NCI-H1092 treated with DMSO at 0.1 percent for 48 hours (cell line): ENCODE data around the gene RPP14.

Source experiments
- DNase-seq: peaks from one replicate; lab custom pipeline; 2025; lab: John Stamatoyannopoulos, UW

Gene RPP14

GRCh38 chr3:58291671-58292338, 14.2 kb upstream of the RPP14 start:
- no peak for DNase-seq

- DNase-seq: no peak
Measured at GRCh38 chr3:58292866-58293265, 13.2 kb upstream of the RPP14 start.

GRCh38 chr3:58293516-58293915, 12.5 kb upstream of the RPP14 start:
- DNase-seq: no peak

GRCh38 chr3:58296269-58296668, 9.8 kb upstream of the RPP14 start:
- DNase-seq: no peak

GRCh38 chr3:58296843-58297242, 9.2 kb upstream of the RPP14 start:
- DNase-seq: no peak

- DNase-seq: no peak
Measured at GRCh38 chr3:58298190-58298589, 7.9 kb upstream of the RPP14 start.

- DNase-seq: no peak
Measured at GRCh38 chr3:58299075-58299474, 7.0 kb upstream of the RPP14 start.

GRCh38 chr3:58299839-58300516, 6.1 kb upstream of the RPP14 start:
- peak; percentile 20 for DNase-seq

- DNase-seq: peak; percentile 2
Measured at GRCh38 chr3:58307639-58308215, 1.7 kb downstream of the RPP14 start.

- no peak for DNase-seq
Measured at GRCh38 chr3:58308728-58309127, 2.7 kb downstream of the RPP14 start.

GRCh38 chr3:58317811-58318210, 11.8 kb downstream of the RPP14 start:
- DNase-seq: no peak

- no peak for DNase-seq
Measured at GRCh38 chr3:58321791-58322190, 15.7 kb downstream of the RPP14 start.

- no peak for DNase-seq
Measured at GRCh38 chr3:58322793-58323192, 16.7 kb downstream of the RPP14 start.

- DNase-seq: no peak
Measured at GRCh38 chr3:58323529-58324390, 17.7 kb downstream of the RPP14 start.

GRCh38 chr3:58324391-58325390, 18.6 kb downstream of the RPP14 start:
- DNase-seq: no peak

- no peak for DNase-seq
Measured at GRCh38 chr3:58325525-58325992, 19.5 kb downstream of the RPP14 start.

- DNase-seq: no peak
Measured at GRCh38 chr3:58326267-58326900, 20.3 kb downstream of the RPP14 start.

- no peak for DNase-seq
Measured at GRCh38 chr3:58329150-58329921, 23.3 kb downstream of the RPP14 start.

GRCh38 chr3:58329922-58330413, 23.9 kb downstream of the RPP14 start:
- DNase-seq: no peak
